ENCODE results near the gene RPS21. TPM values are rescaled to one million over a fixed set of nuclear protein-coding genes. Genes with fewer than 3 reads are reported as not detected.

Gene RPS21
- polyA plus RNA-seq, 3 donors from 2014 or later, result 743 to 1,716 (median 1,008) TPM

- H3K36me3 Mint-ChIP-seq, result peaks cover 0 to 4% (median 0%) of the 10 kb centered on the region in 3 donors
- H3K27me3 Mint-ChIP-seq (ENCODE audit: low read depth in 3 of 3), result peaks cover 3 to 8% (median 6%) of the 10 kb centered on the region in 3 donors
- no peak overlapping the region for H3K27ac Mint-ChIP-seq
- DNase-seq, result no peak
- H3K4me3 Mint-ChIP-seq, result no peak overlapping the region
- H3K9me3 Mint-ChIP-seq, result no peaks in the 10 kb centered on the region
- peaks cover 0 to 2% of the 10 kb centered on the region in 2 donors for H3K4me1 Mint-ChIP-seq
Observed at GRCh38 chr20:62396367-62397239, 9.7 kb downstream of the RPS21 start.

- peaks cover 5 to 8% (median 6%) of the 10 kb centered on the region in 3 donors for H3K27me3 Mint-ChIP-seq (ENCODE audit: low read depth in 3 of 3)
- DNase-seq, result no peak
- peaks cover 0 to 6% of the 10 kb centered on the region in 2 donors for H3K4me1 Mint-ChIP-seq
- H3K27ac Mint-ChIP-seq, result peak overlapping the region in 4 of 6 donors; percentile 31 to 66 (median 58)
- no peaks in the 10 kb centered on the region for H3K9me3 Mint-ChIP-seq
- no peak overlapping the region for H3K4me3 Mint-ChIP-seq
- H3K36me3 Mint-ChIP-seq, result peaks cover 0 to 4% (median 0%) of the 10 kb centered on the region in 3 donors
Observed at GRCh38 chr20:62398120-62398821, 11.4 kb downstream of the RPS21 start.

GRCh38 chr20:62400021-62400420, 13.1 kb downstream of the RPS21 start:
- peaks cover 0 to 4% (median 0%) of the 10 kb centered on the region in 3 donors for H3K36me3 Mint-ChIP-seq
- H3K9me3 Mint-ChIP-seq, result no peaks in the 10 kb centered on the region
- H3K4me1 Mint-ChIP-seq, result peaks cover 6 to 13% of the 10 kb centered on the region in 2 donors
- H3K27ac Mint-ChIP-seq, result no peak overlapping the region
- no peak overlapping the region for H3K4me3 Mint-ChIP-seq
- DNase-seq, result no peak
- peaks cover 4 to 8% (median 5%) of the 10 kb centered on the region in 3 donors for H3K27me3 Mint-ChIP-seq (ENCODE audit: low read depth in 3 of 3)

- Mint-ChIP-seq H3K36me3 (peaks cover 0 to 4% (median 0%) of the 10 kb centered on the region in 3 donors), H3K27me3 (ENCODE audit: low read depth in 3 of 3) (peaks cover 4 to 10% (median 5%) of the 10 kb centered on the region in 3 donors), H3K9me3 (no peaks in the 10 kb centered on the region), H3K4me3 (no peak overlapping the region), H3K4me1 (peaks cover 11 to 18% of the 10 kb centered on the region in 2 donors), H3K27ac (peak overlapping the region in 2 of 6 donors; percentile 8 to 21)
- no peak for DNase-seq
Observed at GRCh38 chr20:62400541-62400940, 13.6 kb downstream of the RPS21 start.

- no peak overlapping the region for H3K4me3 Mint-ChIP-seq
- H3K9me3 Mint-ChIP-seq, result no peaks in the 10 kb centered on the region
- no peak for DNase-seq
- peaks cover 19 to 26% of the 10 kb centered on the region in 2 donors for H3K4me1 Mint-ChIP-seq
- H3K27me3 Mint-ChIP-seq (ENCODE audit: low read depth in 3 of 3), result peaks cover 5 to 15% (median 10%) of the 10 kb centered on the region in 3 donors
- H3K36me3 Mint-ChIP-seq, result peaks cover 0 to 4% (median 0%) of the 10 kb centered on the region in 3 donors
- no peak overlapping the region for H3K27ac Mint-ChIP-seq
Observed at GRCh38 chr20:62401331-62401779, 14.5 kb downstream of the RPS21 start.

GRCh38 chr20:62402456-62403150, 15.7 kb downstream of the RPS21 start:
- H3K36me3 Mint-ChIP-seq, result peaks cover 0 to 4% (median 0%) of the 10 kb centered on the region in 3 donors

GRCh38 chr20:62403331-62403730, 16.4 kb downstream of the RPS21 start:
- H3K36me3 Mint-ChIP-seq, result peaks cover 0 to 4% (median 0%) of the 10 kb centered on the region in 3 donors
- DNase-seq, result no peak
- no peaks in the 10 kb centered on the region for H3K9me3 Mint-ChIP-seq
- H3K27ac Mint-ChIP-seq, result peak overlapping the region in 1 of 6 donors; percentile 78
- H3K27me3 Mint-ChIP-seq (ENCODE audit: low read depth in 3 of 3), result peaks cover 5 to 17% (median 6%) of the 10 kb centered on the region in 3 donors
- H3K4me1 Mint-ChIP-seq, result peaks cover 19 to 31% of the 10 kb centered on the region in 2 donors
- H3K4me3 Mint-ChIP-seq, result peak overlapping the region in 1 of 5 donors; percentile 25

More at GRCh38 chr20:62402456-62403150, 15.7 kb downstream of the RPS21 start:
- H3K9me3 Mint-ChIP-seq, result no peaks in the 10 kb centered on the region
- peaks cover 7 to 22% (median 10%) of the 10 kb centered on the region in 3 donors for H3K27me3 Mint-ChIP-seq (ENCODE audit: low read depth in 3 of 3)
- no peak for DNase-seq
- H3K27ac Mint-ChIP-seq, result no peak overlapping the region
- no peak overlapping the region for H3K4me3 Mint-ChIP-seq
- H3K4me1 Mint-ChIP-seq, result peaks cover 19 to 30% of the 10 kb centered on the region in 2 donors

- DNase-seq, result no peak
- Mint-ChIP-seq H3K27ac (peak overlapping the region in 2 of 6 donors; percentile 30 to 59), H3K4me3 (peak overlapping the region; percentile 18 to 62 (median 38)), H3K4me1 (peaks cover 19 to 31% of the 10 kb centered on the region in 2 donors), H3K9me3 (no peaks in the 10 kb centered on the region), H3K27me3 (ENCODE audit: low read depth in 3 of 3) (peaks cover 5 to 17% (median 6%) of the 10 kb centered on the region in 3 donors), H3K36me3 (peaks cover 0 to 4% (median 0%) of the 10 kb centered on the region in 3 donors)
Observed at GRCh38 chr20:62404112-62404665, 17.3 kb downstream of the RPS21 start.

- Mint-ChIP-seq H3K4me1 (peaks cover 19 to 36% of the 10 kb centered on the region in 2 donors), H3K4me3 (peak overlapping the region in 1 of 5 donors; percentile 20), H3K27me3 (ENCODE audit: low read depth in 3 of 3) (peaks cover 5 to 17% (median 6%) of the 10 kb centered on the region in 3 donors), H3K27ac (no peak overlapping the region), H3K9me3 (no peaks in the 10 kb centered on the region), H3K36me3 (peaks cover 0 to 4% (median 0%) of the 10 kb centered on the region in 3 donors)
- no peak for DNase-seq
Observed at GRCh38 chr20:62404761-62405107, 17.8 kb downstream of the RPS21 start.

GRCh38 chr20:62405108-62405980, 18.4 kb downstream of the RPS21 start:
- Mint-ChIP-seq H3K36me3 (peaks cover 0 to 4% (median 0%) of the 10 kb centered on the region in 3 donors), H3K9me3 (no peaks in the 10 kb centered on the region), H3K27me3 (ENCODE audit: low read depth in 3 of 3) (peaks cover 5 to 17% (median 6%) of the 10 kb centered on the region in 3 donors), H3K4me3 (peak overlapping the region; percentile 64 to 81 (median 73)), H3K4me1 (peaks cover 19 to 38% of the 10 kb centered on the region in 2 donors), H3K27ac (peak overlapping the region in 3 of 6 donors; percentile 27 to 85 (median 40))
- DNase-seq, result no peak

GRCh38 chr20:62405981-62406513, 19.1 kb downstream of the RPS21 start:
- no peak for DNase-seq
- H3K4me1 Mint-ChIP-seq, result peaks cover 19 to 38% of the 10 kb centered on the region in 2 donors

More at GRCh38 chr20:62405981-62406513, 19.1 kb downstream of the RPS21 start:
- Mint-ChIP-seq H3K4me3 (peak overlapping the region; percentile 64 to 81 (median 73)), H3K27ac (peak overlapping the region in 4 of 6 donors; percentile 15 to 85 (median 34)), H3K9me3 (no peaks in the 10 kb centered on the region), H3K36me3 (no peaks in the 10 kb centered on the region), H3K27me3 (ENCODE audit: low read depth in 3 of 3) (peaks cover 4 to 15% (median 6%) of the 10 kb centered on the region in 3 donors)

Measured in immature natural killer cell (primary cell).